Measurements from ENCODE around the gene NUDT21.
A peak's percentile ranks its signal among the peaks of the same experiment; 100 is the strongest.

The NUDT21 gene

DNA sequence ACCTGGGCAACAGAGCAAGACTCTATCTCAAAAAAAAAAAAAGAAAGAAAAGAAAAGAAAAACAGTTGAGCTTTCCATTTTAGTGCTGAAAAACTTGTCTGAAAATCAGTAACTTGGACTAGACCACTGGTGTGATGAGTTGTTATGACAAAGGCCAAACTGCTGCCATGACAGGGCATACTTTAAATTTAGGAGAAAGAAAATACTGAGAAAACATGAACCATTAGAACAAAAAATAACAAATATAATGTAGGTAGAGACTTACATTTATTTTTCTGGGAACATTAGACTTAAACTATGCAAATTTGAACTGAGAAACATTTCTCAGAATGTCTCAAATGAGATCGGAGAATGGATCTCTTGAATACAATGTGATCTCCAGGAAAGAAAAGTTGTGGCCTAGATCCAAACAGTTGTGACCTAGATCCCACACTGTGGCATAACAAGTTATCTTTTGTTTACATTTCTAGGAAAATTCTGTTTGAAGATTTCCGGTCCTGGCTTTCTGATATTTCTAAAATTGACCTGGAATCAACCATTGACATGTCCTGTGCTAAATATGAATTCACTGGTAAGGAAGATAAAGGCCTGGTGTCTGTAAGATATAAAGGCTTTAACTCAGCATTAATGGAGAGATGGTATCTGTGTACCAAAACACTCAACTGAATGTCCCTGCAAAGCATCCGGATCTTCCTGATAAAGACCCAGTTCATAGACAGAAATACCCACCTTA is 11.1 kb upstream of the NUDT21 start:
- DNase-seq (ENCODE audit: low read depth in 2 of 3, low spot score in 2 of 3) = no peak

DNA sequence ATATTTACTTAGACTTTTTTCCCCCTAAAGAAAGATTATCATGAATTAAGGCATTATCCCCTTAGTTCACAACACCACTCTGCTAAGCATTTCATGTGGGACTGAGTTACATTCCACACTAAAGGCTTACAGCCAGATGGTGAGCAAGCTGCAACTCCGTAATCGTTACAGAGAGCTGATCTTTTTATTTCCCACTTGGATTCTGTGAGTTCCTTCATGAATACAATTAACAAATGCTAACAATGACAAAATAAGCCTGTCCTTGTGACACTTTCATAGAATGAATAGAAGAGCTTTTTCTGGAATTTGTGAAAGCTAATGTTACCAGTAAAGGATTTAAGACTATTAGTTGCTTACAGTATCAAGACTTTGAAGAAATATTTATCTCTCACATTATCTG is 9.0 kb upstream of the NUDT21 start:
- DNase-seq (ENCODE audit: low read depth in 2 of 3, low spot score in 2 of 3) = no peak

DNA sequence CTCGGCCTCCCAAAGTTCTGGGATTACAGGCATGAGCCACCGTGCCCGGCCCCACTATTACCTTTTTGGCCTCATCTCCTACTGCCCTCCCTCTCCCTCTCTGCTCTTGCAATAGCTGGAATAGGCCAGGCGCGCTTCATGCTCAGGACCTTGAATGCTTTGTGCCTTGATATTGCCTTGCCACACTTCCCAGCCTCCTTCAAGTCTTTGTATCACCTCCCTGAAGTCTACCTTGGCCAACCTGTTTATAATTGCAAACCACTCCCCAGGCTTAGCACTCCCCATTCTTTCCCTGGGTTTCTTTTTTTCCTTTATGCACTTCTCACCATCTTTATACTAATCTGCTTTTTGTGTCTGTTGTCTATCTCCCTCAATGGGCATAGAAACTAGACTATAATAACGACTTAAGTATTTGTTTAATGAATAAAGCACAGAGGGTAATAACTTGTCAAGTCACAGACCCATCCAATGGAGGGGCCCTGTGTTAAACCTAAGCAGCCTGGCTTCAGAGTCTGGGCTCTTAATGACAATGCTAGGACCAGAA is 6.9 kb upstream of the NUDT21 start:
- DNase-seq (ENCODE audit: low read depth in 2 of 3, low spot score in 2 of 3) = no peak

DNA sequence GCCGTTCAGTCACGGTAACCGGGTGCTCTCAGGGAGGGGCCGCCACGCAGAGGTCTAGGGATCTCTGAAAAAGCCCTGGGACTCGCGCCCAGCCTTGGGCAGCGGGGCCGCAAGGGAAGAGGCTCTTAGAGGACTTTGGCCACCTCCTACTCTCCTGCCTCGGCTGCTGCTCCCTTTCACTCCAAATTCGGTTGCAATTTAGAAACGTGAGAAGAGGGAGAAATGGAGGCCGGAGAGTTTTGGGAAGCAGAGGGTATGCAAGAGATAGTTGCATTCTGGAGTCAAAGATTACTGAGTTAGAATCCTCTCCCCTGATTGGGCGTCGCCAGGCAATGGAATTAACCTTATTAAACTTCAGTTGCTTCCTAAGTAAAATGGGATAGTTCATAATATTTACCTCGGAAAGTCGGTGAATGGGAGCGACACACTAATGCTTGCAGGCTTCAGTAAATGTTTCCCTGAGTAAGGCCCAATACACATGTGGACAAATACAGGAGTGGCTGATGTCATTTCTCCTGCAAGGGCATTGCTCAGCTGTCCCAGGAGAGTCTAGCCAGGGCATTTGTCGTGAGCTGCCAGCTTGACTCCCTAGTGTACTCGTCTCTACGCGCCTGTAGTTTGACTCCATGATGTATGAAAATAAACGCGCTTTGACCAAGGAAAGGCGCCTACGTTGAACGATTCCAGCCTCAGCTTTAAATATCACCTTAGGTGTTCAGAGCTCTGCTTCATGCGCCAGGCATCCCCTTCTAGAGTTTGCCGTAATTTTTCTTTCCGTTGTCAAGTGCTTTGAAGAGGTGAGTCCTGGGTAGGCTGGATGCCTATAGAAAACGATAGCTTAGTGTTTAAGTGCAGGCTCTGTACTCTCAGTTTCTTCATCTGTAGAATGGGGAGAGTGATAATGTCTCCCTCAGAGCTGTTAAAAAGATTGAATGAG is 889 bp upstream of the NUDT21 start:
- no peak for DNase-seq (ENCODE audit: low read depth in 2 of 3, low spot score in 2 of 3)

DNA sequence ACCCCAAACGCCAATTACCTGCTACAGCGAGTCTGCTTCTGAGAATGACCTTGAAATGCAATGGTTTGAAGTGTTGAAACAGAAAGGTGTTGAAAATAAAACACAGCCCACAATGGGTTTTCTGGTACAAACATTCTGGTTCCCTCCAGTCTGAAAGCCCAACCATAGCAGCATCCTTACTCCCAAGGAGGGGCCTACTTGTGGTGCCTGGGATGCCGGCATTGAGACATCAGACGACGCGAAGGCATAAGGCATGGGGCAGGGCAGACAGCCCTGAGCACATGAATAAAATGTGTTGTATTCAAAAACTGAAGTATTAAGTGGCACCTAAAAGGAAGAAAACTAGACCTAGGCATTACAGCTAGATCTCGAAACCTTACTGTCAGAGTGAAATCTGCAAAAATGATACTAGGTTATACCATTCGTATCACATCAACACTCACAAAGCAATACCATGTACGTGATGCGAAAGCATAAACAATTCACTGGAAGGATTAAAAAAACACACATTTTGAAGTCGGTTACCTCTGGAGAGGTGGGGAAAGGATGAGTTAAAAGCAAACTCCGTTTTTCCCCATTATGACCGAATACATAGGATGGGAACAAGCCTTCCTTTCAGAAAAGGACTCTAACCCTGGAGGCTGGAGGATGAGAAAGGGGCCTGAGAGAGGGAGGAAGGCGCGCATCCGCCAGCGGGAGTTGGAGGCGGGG is 702 bp downstream of the NUDT21 start:
- DNase-seq (ENCODE audit: low read depth in 2 of 3, low spot score in 2 of 3) = no peak

DNA sequence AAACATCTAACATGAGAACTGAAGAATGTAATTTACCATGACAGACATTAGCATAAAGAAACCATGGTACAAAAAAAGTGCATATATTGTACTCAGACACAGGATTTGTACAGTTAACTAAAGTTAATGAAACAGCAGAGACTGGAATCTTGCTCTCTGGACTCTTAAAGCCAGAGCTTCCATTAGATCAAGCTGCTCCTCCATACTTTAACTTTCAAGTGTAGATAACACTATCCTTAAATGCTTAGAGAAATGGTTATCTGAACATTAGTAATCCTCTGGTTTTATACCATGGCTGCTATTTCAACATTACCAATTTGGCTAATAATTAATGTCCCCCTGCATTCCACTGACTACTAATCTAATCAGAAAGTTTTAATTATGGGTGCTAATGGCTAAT is 3.1 kb downstream of the NUDT21 start:
- DNase-seq (ENCODE audit: low read depth in 2 of 3, low spot score in 2 of 3) = no peak

DNA sequence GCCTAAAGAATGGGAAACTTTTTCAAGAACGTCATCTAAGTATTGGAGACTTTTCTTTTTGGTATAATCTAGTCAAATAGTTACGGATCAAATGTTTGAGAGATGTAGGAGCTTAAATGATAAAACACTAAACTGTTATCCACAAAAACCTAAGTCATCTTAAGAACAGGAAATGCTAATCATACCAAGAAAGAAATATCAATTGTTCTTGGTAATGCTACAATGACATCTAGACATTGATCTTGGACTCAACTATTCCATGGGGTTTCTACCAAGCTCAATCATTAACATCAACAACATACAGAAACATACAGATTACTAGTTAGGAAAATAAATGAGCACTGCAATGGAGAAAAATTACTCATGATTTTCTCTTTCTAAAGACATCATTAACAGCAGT is 3.8 kb downstream of the NUDT21 start:
- DNase-seq (ENCODE audit: low read depth in 2 of 3, low spot score in 2 of 3) = no peak

DNA sequence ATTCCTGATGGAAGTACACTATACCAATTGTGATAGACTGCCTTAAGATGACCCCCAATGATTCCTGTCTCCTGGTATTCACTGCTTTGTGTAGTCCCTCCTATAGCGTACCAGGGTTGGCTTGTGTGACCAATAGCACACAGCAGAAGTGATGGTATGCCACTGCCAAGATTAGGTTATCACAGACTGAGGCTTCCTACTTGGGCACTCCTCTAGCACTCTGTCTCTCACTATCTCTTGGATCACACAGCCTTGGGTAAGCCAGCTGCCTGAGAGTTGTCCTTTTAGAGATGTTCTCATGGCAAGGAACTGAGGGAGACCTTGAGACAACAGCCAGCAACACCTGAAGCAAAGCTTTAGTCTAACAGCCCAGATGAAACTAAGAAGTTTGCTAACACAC is 13.1 kb downstream of the NUDT21 start:
- DNase-seq (ENCODE audit: low read depth in 2 of 3, low spot score in 2 of 3) = no peak

DNA sequence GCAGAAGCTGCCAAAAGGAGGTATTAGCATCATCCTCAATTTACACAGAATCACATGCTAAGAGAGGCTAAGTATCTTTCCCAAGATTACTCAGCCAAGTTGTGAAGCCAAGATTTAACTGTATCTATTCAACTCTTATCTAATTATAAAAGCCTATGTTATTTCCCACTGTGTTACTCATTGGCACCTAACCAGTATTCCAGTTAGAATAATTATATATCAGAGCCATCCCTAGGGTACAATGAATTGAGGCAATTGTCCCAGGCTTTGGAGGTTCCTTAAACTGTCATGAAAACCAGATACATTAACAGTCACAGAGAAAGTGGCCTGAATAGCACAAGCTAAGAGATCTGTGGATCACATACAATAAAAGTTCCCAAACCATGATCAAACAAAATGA is 14.9 kb downstream of the NUDT21 start:
- no peak for DNase-seq (ENCODE audit: low read depth in 2 of 3, low spot score in 2 of 3)

DNA sequence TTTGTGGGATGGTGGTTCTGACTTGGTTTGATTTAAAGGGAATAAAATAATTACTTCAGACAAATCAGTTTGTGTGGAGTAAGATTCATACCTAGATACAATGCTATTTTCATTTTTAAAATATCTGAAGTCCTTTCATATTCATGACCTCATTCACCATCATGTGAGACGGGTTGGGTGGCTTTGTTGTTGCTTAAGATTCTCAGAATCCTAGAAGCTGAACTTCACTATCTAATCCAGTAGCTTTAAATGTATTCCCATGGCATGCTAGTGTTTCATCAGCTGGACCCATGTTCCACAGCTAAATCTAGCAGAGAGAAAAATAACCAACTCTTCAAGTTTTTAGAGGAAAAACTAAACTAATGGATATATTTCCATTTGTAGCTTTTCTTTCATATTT is 23.0 kb downstream of the NUDT21 start:
- no peak for DNase-seq (ENCODE audit: low read depth in 2 of 3, low spot score in 2 of 3)

DNA sequence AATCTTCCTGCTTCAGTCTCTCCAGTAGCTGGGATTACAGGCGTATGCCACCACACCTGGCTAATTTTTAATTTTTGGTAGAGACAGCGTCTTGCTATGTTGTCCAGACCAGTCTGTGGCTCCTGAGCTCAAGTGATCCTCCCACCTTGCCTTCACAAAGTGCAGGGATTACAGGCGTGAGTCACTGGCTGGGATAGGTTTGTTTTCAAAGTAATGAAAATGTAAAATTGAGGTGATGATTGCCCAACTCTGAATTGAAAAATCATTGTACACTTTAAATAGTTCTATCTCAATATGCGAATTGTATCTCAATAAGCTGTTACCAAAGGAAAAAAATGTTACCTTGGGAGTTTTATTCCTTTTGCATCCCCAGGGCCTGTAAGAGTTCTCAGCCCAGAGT is 24.5 kb downstream of the NUDT21 start:
- no peak for DNase-seq (ENCODE audit: low read depth in 2 of 3, low spot score in 2 of 3)

DNA sequence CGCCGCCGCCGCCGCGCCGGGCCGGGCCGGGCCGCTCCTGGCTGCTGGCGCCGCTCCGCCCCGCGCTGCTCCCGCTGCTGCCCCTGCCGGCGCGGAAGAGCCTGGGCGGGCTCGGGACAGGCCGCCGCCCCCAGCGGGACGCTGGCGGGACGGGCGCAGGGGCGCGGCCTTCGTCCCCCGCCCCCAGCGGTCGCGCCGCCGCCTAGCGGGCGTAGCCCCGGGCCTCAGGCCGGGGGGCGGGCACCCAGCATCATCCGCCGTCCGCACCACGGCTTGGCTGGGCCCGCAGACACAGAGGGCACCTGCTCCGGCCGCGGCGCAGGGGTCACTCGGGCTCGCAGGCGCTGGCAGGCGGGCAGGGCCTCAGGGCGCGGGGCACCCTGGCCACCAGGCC is 25.7 kb downstream of the NUDT21 start, which contains the start of gene AMFR:
Gene AMFR, minus strand, starts transcription at position 107 of the 394 bp plus-strand sequence. CDS start 218 bp downstream, outside the sequence.
- peak in 2 of 3 experiments; percentile 24 to 64 for DNase-seq (ENCODE audit: low read depth in 2 of 3, low spot score in 2 of 3)

DNA sequence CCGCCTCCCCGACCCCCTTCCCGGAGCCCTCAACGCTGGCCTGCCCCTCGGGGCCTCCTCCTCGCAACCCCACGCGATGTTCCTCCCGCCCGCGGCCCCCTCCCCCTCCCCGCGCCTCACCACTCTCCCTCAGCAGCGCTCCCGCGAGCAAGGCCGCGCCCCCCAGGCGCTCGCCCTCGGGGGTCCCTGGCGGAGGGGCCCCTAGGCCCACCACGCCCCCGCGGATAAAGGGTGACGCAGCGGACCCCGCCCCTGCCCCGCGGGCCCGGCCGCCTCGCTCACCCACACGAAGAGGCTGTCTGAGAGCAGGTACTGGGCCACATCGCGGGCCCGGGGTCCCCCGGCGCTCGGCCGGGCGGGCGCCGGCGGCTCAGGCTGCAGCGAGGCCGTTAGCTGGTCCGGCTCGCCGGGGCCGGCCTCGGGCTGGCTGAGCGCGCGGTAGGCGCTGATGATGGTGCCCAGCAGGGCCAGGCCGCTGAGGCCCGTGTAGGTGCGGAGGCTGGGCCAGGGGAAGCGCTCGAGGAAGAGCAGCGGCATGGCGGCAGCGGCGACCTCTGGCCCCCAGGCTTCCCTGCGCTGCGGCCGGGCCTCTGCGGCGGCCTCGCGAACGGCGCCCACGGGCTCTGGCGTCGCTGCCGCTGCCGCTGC is 26.2 kb downstream of the NUDT21 start:
- peak in 1 of 3 experiments; percentile 13 for DNase-seq (ENCODE audit: low read depth in 2 of 3, low spot score in 2 of 3)

DNA sequence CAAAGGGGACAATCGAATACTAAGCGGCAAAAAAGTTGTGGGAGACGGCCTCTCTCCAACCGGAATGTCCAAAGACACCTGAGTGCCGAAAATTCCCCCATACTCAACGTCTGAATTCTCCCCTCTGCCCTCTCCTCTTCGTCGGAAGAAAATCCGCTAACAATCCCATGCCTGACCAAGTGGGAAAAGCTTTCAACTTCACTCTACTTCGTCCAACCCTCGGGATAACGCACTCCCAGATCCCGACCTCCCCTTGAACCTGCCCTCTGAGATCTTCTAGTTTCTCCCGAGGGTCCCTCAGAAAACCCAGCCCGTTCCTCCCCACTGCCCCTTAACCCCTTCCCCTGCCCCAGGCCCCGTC is 26.7 kb downstream of the NUDT21 start:
- DNase-seq (ENCODE audit: low read depth in 2 of 3, low spot score in 2 of 3) = no peak

DNA sequence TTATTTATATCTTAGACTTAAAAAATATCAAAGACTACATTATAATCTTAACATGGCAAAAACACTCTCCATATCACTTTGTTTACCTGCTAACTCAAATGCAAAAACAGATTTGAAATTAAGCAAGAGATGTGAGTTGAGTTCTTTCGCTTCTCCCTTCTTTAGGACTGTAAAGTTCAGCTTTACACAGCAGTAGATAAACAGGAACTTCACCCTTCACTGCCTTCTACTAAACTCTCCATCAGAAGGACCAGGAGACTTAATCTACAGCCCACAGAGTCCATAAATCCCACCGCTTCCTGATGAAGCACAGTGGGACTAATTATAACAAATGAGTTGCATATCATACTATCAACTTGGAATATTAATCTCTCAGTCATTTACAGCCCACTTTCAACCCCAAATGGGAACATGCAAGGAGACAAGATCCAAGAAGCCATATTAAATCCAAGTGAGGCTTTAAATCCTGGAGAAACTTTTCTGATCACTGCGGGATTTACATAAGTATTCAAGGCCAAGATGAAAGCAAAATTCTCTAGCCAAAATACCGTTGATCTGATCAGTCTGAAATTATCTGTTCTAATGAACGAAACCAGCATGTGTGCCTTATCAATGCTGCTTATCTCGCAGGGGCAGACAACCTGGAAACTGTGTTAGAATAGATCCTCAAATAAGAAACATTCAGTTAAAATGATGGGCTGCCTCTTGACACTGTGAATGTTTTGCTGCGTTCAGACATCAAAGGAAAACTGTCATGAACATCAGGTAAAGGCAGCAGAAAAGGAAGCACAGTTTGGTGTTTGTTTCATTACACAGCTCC is 27.3 kb downstream of the NUDT21 start:
- no peak for DNase-seq (ENCODE audit: low read depth in 2 of 3, low spot score in 2 of 3)

DNA sequence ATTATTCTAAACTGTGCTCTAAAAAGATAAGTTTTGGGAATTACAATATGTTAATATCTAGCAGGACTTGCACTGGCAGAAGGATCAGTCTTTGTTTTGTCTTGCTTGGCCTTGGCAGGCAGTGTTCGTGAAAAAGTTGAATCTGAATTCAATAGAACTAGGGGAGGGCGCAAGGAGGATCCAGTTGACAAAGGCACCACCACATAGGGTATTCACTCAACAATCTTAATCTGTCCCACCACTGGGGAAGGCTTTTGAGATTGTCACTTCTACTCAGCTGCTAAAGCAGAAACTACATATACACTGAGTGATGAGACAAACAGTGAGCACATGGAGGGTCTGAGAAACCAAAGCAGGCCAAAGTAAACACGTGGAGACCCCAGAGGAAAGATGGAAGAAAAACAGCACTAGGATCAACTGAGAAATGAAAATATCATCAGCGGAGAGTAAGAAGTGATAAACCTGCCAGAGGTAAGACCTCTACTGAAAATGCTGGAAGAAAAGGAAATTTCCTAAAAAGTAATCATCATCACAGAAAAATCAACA is 28.2 kb downstream of the NUDT21 start:
- DNase-seq (ENCODE audit: low read depth in 2 of 3, low spot score in 2 of 3) = no peak

DNA sequence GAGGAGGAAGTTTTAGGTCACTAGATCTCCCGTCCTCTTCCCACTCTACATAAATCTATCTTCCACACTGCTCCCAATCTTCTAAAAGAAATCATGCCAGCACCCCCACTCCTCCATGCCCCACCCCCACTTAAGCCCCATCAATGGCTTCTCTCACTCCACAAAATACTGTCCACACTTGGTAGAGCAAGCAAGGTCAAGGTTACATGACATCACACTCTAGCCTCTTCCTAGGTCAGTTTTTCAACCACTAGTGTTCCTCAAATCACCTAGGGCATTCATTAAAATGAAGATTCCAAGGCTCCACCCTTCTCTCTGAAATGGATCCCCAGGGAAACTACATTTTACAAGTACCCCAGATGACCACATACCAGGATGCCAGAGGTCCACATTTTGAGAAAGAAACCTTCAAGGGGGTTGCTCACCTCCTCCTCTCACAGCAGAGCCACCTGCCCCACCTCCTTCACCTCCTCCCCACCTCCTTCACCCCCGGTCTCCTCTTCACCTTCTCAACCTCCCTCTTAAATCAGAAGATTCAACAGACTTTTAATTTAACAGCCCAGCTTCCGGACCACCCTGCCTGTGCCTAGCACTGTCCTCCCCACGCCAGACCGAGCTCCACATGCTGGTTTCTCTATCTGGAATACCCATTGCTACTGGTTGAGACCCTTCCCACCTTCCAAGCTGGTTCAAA is 29.0 kb downstream of the NUDT21 start:
- DNase-seq (ENCODE audit: low read depth in 2 of 3, low spot score in 2 of 3) = no peak

DNA sequence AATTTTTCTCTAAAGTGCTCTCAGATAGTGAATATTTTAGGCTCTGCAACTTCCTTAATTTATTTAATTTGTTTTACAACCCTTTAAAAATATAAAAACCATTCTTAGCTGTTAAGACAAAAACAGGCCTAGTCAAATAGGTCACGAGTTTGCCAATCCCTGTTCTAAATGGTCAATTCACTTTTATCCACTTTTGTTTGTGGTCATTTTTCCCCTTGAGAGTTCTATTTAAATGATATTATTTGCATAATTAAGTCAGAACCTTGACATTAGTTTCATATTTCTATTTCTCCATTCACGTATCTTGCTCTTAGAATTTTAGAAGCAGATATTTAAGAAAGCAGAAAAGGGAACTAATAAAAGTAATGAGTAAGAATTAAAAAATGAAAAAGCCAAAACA is 29.8 kb downstream of the NUDT21 start:
- DNase-seq (ENCODE audit: low read depth in 2 of 3, low spot score in 2 of 3) = no peak

DNA sequence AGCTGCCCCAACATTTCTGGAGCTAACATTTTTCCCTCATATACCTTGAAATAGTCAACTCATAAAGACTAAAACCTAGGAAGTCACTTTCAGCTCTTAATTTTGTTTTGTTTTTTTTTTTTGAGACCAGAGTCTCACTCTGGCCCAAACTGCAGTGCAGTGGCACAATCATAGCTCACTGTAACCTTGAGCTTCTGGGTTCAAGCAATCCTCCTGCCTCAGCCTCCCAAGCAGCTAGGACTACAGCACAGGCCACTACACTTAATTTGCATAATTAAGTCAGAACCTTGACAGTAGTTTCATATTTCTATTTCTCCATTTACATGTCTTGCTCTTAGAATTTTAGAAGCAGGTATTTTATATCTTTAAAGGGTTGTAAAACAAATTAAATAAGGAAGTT is 30.5 kb downstream of the NUDT21 start:
- no peak for DNase-seq (ENCODE audit: low read depth in 2 of 3, low spot score in 2 of 3)
